DOHH2 (cell line): ENCODE measurements around the gene OMP.

ENCODE experiments used
- H3F3A ChIP-seq: fragments of 200-600 bp; sonication (generic), shearing (Covaris generic); 2 replicates; pipeline ENCODE4 v1.6.0; 2016; ENCODE audit warnings: antibody characterized with exemption, mild to moderate bottlenecking; ENCODE audit not compliant: control insufficient read depth, insufficient read depth
- H3K27ac ChIP-seq: fragments of 200-600 bp; sonication (generic); 2 replicates; pipeline ENCODE4 v1.5.1; 2014; ENCODE audit warnings: low read depth, mild to moderate bottlenecking, low read length, moderate library complexity
- H3K27me3 ChIP-seq: fragments of 200-600 bp; sonication (generic); 2 replicates; pipeline ENCODE4 v1.6.1; 2014; ENCODE audit warnings: mild to moderate bottlenecking, low read length, mixed read lengths; ENCODE audit not compliant: control insufficient read depth
- H3K36me3 ChIP-seq: fragments of 200-600 bp; sonication (generic); 2 replicates; pipeline ENCODE4 v1.6.1; 2014; ENCODE audit warnings: mild to moderate bottlenecking, low read length, moderate library complexity, mixed read lengths; ENCODE audit not compliant: control insufficient read depth
- H3K4me1 ChIP-seq: fragments of 200-600 bp; sonication (generic); 2 replicates; pipeline ENCODE4 v1.6.1; 2014; ENCODE audit warnings: mild to moderate bottlenecking, low read length, mixed read lengths; ENCODE audit not compliant: control insufficient read depth
- H3K4me2 ChIP-seq: fragments of 200-600 bp; sonication (generic); 2 replicates; pipeline ENCODE4 v1.6.0; 2014; ENCODE audit warnings: mild to moderate bottlenecking, low read length, moderate library complexity
- H3K4me3 ChIP-seq: fragments of 200-600 bp; sonication (generic); 2 replicates; pipeline ENCODE4 v1.5.1; 2014; ENCODE audit warnings: mild to moderate bottlenecking, low read length, mixed read lengths
- H3K79me2 ChIP-seq: fragments of 200-600 bp; sonication (generic); 2 replicates; pipeline ENCODE4 v1.6.1; 2014; ENCODE audit warnings: mild to moderate bottlenecking, low read length, mixed read lengths; ENCODE audit not compliant: control insufficient read depth
- H3K9me2 ChIP-seq: fragments of 200-600 bp; sonication (generic); replicated peaks from 2 replicates; pipeline ENCODE4 v1.6.1; 2014; ENCODE audit warnings: mild to moderate bottlenecking, low read length, mixed read lengths; ENCODE audit not compliant: control insufficient read depth
- H3K9me3 ChIP-seq: fragments of 200-600 bp; sonication (generic); 2 replicates; pipeline ENCODE4 v1.6.1; 2014; ENCODE audit warnings: antibody characterized with exemption, low read length, mixed read lengths; ENCODE audit not compliant: control insufficient read depth, insufficient read depth
- H4K20me1 ChIP-seq: fragments of 200-600 bp; sonication (generic); 2 replicates; pipeline ENCODE4 v1.6.0; 2014; ENCODE audit warnings: low read depth, mild to moderate bottlenecking, antibody characterized with exemption, low read length, moderate library complexity; ENCODE audit not compliant: control insufficient read depth, insufficient read depth
- CTCF ChIP-seq: fragments of 200-600 bp; sonication (generic); IDR thresholded peaks from one replicate; pipeline ENCODE4 v1.5.1; 2014; ENCODE audit warnings: antibody characterized with exemption, mild to moderate bottlenecking, low read depth, low read length; ENCODE audit not compliant: poor library complexity, severe bottlenecking
- EZH2phosphoT487 ChIP-seq: fragments of 200-600 bp; sonication (generic); IDR thresholded peaks from 2 replicates; pipeline ENCODE4 v1.6.1; 2017; ENCODE audit warnings: borderline replicate concordance, mild to moderate bottlenecking, antibody characterized with exemption, low read length, moderate library complexity, mixed read lengths

OMP gene

GRCh38 chr11:77104727-77105126 lies 2.1 kb downstream of the OMP start:
- Histone ChIP-seq H3K36me3 (no peaks in the 10 kb centered on the region), H3K79me2 (no peaks in the 10 kb centered on the region), H3F3A (no peaks in the 10 kb centered on the region), H3K27me3 (no peaks in the 10 kb centered on the region), H3K4me2 (no peak overlapping the region), H3K4me3 (no peak overlapping the region), H3K9me3 (no peaks in the 10 kb centered on the region), H4K20me1 (no peaks in the 10 kb centered on the region), H3K9me2 (no peaks in the 10 kb centered on the region), H3K4me1 (no peaks in the 10 kb centered on the region), H3K27ac (no peak overlapping the region)
- TF ChIP-seq EZH2phosphoT487 (no peak), CTCF (no peak)

GRCh38 chr11:77106321-77106720 lies 3.7 kb downstream of the OMP start:
- Histone ChIP-seq H4K20me1 (no peaks in the 10 kb centered on the region), H3K27me3 (no peaks in the 10 kb centered on the region), H3K36me3 (no peaks in the 10 kb centered on the region), H3K27ac (no peak overlapping the region), H3K9me3 (no peaks in the 10 kb centered on the region), H3K79me2 (no peaks in the 10 kb centered on the region), H3K9me2 (no peaks in the 10 kb centered on the region), H3F3A (no peaks in the 10 kb centered on the region), H3K4me1 (no peaks in the 10 kb centered on the region), H3K4me2 (no peak overlapping the region), H3K4me3 (no peak overlapping the region)
- no peak for TF ChIP-seq CTCF

- H3K4me2 ChIP-seq, result no peak overlapping the region
Measured at GRCh38 chr11:77106759-77107158, 4.1 kb downstream of the OMP start.

More at GRCh38 chr11:77106759-77107158, 4.1 kb downstream of the OMP start:
- Histone ChIP-seq H3K27ac (no peak overlapping the region), H3K9me3 (no peaks in the 10 kb centered on the region), H3K79me2 (no peaks in the 10 kb centered on the region), H3K4me3 (no peak overlapping the region), H3K9me2 (no peaks in the 10 kb centered on the region), H3K36me3 (no peaks in the 10 kb centered on the region), H3K4me1 (no peaks in the 10 kb centered on the region), H4K20me1 (no peaks in the 10 kb centered on the region), H3F3A (no peaks in the 10 kb centered on the region), H3K27me3 (no peaks in the 10 kb centered on the region)
- TF ChIP-seq CTCF, result no peak
- TF ChIP-seq EZH2phosphoT487, result no peak
